ENCODE data around the gene COTL1.

COTL1 gene

DNA sequence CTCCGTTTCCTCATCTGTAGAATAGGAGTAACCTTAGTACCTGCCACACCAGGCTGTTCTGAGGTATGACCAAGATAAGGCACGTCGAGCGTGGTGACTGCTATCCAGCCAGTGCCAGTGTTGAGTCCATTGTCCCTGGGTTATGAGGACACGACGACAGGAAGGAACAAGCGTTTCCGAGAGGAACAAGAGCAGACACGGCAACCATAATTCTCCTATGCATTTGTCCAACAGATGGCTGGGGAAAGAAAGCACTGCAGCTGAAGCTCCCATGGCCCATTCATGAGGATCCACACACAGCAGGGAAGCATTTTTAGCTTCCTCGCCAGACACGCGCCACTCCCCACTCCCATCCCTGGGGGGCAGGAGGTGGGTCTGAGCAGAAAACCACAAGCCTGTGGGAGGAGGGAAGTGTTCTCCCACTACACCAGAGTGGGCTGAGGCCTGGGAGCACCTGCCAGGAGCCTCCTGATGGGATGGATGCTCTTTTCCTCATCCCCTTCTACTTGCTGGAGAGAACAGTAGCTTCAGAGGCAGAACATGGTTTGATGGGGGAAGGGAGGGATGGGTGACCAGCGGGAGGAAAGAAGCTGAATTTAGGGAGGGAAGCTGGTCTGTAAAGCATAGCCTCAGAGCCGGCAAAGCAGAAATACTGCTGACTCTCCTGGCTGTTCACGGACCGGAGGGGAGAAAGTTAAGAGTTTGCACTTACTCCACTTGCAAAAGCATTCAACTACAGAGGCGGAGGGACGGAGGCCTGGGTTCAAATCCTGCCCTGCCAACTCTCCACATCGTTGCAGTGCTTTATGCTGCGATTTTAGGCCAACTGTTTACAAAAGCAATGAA, 2.7 kb downstream of the COTL1 start:
- in situ Hi-C loops (cut with HindIII; ENCODE audit: low sequenced_read_pairs), result no loop called here

DNA sequence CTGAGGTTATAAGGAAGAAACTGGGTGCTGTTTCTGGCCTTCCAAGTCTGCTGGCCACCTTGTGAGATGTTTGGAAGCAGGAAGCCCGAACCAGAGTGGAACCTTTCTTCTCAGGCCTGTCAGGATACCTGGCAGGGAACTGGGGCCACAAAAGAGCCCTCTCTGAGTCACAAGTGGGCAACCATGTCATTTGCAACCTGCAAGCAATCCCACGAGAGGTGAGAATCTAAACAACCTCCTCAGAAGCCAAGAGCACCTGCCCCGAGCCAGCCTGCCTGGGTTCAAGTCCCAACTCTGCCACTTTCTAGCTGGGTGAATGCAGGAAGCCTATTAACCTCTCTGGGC, 3.3 kb downstream of the COTL1 start:
- in situ Hi-C loops (cut with HindIII; ENCODE audit: low sequenced_read_pairs), result no loop called here

DNA sequence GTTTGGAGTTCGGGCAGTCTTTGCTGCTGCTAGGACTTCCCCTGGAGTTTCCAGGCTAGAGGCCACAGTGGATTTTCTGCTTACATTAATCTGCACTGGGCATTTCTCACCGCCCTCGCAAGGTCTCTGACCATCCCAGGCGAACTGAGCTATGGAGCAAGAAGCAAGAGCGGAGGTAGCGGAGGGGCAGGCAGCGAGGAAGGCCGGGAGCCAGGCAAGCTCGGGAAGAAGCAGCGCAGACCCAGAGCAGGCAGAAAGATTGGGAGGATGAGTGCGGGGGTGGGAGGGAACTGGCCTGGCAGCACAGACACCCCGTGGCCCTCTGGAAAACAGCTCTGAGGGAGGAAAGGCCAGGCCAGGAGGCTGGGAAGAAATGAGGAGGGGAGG, 3.8 kb downstream of the COTL1 start:
- in situ Hi-C loops (cut with HindIII; ENCODE audit: low sequenced_read_pairs), result no loop called here

DNA sequence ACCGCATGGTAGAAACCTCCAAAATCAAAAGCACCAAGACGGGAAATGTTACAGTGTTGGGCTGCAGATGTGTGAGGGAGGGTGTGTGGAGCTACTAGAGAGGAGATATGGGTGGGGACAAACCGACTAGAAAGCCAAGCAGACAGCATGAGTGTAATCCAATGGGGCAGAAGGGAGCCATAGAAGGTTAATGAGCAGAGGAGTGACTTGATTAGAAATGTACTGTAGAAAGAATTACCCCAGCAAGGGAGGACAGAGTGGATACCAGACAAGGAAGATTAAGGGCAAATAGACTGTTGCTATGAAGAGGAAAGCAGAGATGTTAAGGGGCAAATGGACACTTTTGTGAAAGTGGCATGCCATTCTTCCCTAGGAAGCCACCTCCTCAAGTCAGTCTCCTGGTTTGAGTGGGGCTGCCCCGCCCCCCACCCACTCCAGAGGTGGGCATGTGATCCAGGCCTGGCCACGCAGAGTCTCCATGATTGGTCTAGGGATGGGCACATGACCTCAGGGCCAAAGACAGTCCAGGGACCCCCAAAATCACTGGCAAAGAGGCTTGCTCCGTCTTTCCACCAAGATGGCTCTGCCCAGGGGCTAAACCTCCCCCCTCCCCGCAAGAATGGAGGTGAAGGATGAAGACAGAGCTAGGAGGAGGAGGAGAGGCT, 4.3 kb downstream of the COTL1 start:
- in situ Hi-C loops (cut with HindIII; ENCODE audit: low sequenced_read_pairs), result no loop called here

DNA sequence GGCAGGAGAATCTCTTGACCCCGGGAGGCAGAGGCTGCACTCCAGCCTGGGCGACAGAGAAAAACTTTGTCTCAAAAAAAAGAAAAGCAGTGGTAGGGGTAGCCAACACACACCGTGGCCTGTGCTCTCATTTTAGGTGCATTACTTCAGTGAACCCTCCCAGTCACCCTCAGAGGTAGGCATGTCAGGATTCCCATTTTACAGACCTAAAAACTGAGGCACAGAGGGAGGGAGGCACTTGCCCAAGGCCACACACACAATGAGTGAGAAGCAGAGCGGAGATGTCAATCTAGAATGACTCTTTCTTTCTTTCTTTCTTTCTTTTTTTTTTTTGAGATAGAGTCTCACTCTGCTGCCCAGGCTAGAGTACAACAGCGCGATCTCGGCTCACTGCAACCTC, 5.2 kb downstream of the COTL1 start:
- in situ Hi-C loops (cut with HindIII; ENCODE audit: low sequenced_read_pairs), result no loop called here

DNA sequence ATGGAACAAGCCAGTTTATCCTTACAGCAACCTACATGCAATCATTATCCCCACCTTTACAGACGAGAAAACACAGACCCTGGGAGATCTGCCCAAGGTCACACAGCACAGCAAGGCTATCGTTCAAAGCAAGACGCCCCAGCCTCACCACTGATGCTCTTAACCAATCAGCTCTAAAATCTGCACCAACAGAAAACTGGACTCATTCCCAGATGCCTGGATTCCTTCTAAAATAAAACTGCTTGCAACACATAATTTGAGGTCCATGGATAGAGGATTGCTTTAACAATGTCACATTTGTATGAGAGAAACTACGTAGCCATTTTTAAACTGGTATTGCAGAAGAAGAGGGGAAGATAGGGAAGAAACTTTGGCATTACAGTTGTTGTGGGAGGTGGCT, 6.8 kb downstream of the COTL1 start:
- in situ Hi-C loops (cut with HindIII; ENCODE audit: low sequenced_read_pairs), result no loop called here

DNA sequence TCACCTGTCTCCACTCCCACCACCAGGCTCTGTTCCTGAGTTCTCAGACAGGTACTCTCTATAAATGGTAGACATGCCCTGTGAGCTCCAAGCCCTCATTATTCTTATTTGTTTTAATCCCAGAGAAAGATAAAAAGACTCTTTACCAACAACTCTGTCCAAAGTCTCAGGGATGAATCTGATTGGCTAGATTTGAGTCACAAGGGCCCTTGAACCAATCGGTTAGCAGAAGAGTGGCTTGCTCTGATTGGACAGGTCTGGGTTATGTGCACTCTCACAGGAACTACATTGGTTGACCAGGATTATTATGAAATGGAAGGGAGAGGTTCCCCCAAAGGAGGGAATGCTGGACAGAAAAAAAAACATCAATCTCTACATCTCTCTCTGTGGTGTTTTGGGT, 7.5 kb downstream of the COTL1 start:
- in situ Hi-C loops (cut with HindIII; ENCODE audit: low sequenced_read_pairs), result no loop called here

DNA sequence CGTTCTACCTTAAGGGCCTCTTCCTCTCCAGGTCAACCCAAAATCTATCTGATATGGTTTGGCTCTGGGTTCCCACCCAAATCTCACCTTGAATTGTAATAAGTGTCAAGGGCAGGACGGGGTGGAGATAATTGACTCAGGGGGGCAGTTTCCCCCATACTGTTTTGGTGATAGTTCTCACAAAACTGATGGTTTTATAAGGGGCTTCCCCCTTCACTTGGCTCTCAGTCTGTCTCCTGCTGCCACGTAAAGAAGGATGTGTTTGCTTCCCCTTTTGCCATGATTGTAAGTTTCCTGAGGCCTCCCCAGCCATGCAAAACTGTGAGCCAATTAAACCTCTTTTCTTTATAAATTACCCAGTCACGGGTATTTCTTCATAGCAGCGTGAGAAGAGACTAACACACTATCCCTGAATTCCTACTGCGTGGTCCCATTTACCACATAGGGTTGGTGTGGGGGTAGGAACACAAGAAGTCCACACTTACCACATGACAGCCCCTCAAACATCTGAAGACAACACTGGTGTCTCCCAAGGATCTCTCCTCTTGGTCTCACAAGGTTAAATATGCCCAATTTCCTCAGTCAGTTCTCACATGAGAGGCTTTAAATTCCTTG, 8.2 kb downstream of the COTL1 start:
- in situ Hi-C loops (cut with HindIII; ENCODE audit: low sequenced_read_pairs), result no loop called here

DNA sequence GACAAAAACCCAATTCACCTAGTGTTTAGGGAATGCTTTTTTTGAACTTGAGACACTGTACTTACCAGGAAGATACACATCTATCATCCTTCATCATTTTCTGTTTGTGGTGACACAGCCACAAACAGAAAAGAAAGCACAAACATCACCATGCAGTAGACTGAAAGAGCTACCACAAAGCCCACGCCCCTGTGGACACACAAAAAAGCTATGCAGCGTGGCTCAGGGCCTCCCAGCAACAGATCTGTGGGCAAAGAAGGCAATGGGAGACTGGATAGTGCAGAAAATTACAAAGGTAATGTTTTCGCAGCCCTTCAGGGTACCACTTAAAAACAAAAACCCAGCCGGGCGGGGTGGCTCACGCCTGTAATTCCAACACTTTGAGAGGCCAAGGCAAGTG, 9.6 kb downstream of the COTL1 start:
- in situ Hi-C loops (cut with HindIII; ENCODE audit: low sequenced_read_pairs), result no loop called here

DNA sequence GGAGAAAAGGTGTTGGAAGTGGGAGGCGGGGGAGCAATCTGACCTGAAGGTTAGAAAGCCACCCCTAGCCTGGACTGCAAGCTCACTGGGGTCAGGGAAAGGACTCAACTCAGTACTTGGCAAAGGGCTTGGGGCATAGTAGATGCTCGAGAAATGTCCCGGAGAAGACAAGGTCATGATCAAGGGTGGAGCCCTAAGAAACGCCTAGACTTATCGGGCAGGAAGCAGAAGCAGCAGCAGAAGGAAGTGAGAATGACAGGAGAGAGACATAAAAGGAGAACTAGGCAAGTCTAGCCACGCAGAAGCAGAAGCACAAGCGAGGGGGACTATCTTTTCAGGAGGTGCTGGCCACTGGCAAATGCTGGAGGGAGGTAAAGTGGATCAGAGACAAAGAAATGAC, 10.2 kb downstream of the COTL1 start:
- in situ Hi-C loops (cut with HindIII; ENCODE audit: low sequenced_read_pairs), result no loop called here

DNA sequence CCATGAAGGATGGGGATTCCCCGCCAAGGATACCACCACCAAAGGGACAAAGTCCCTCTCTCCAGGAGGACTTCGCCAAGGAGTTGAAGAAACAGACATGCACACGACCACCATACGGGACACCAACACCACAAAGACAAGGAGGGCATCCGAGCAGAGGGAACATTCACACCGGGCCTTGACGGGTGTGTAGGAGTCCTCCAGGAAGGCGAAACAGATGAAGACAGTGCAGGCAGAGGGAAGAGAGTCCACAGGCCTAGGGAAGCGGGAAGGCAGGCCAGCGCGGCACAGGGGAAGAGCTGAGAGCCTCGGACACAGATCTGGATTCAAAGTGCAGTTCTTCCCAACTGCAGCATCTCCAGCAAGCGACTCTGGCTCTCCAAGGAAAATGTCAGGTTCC, 10.8 kb downstream of the COTL1 start:
- in situ Hi-C loops (cut with HindIII; ENCODE audit: low sequenced_read_pairs), result no loop called here

DNA sequence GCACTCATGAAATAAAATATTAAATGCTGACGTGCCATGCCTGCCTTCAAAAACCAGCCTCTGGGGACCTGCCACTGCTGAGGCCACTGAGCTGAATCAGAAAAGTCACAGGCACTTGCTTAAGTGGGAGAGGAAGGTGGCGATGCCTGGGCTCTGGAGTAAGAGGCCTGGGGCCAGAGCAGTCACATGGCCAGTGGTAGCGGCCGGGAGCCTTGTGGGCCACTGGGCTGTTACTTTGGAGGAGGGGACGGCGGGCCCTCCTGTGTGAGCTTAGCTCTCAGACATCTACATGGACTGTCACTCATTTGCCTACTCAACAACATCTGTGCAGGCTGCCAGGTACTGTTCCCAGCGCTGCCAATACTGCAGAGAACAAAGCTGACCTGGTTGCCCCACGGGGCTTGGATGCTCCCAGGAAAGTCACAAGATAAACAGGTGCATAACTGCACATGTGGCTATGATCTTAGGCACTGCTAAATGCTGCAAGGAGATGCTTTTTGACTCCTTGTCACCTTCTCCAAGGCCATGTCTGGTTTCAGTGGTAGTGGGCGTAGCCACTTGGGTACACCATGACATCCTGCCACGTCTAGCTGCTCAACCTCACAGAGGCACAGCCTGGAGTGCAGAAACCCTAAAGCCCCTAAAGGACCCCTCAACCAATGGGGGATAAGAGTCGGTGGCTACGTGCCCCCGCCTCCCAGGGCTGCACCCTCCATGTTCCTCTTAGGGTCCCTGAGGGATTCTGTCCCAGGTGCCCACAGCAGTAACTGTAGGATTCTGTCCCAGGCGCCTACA, 11.6 kb downstream of the COTL1 start:
- in situ Hi-C loops (cut with HindIII; ENCODE audit: low sequenced_read_pairs), result no loop called here

DNA sequence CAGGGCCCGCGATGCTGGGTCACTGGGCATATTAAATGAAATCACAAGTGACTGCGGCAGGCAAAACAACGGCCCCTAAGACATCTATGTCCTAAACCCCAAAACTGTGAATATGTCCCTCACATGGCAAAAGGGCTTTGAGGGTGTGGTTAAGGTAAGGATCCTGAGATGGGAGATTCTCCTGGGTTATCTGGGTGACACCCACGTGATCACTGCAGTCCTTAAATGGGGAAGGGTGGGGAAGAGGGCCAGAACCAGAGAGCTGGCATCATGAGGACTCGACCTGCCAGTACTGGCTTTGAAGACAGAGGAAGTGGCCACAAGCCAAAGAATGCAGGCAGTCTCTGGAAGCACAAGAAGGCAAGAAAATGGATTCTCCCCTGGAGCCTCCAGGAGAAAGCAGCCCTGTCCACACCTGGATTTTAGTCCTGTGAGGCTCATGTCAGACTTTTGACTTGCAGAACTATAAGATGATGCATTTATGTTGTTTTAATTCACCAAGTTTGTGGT, 12.5 kb downstream of the COTL1 start:
- in situ Hi-C loops (cut with HindIII; ENCODE audit: low sequenced_read_pairs), result no loop called here

DNA sequence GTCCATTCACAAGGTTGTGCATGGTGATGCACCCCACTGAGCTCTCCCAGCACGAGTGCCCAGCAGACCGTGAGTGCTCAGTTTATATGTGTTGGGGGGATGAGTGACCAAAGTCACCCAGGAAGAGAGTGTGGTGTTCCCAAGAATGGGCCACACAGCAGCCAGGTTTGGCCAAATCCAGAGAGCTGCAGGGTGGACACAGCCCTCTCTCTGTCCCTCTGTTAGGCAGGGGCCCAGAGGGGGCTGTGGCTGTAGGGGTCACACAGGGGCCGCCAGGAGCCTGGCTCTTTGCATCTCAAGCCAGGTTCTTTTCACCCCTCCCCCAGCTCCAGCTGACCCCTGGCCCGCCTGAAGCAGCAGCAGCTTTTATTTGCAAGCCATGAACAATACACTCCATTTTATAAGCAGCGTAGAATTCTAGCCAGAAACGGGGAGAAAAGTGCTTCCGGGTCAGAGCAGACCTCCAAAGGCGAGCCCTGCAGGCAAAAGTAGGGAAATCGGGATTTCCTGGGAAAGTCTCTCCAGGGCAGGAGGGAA, 13.3 kb downstream of the COTL1 start:
- in situ Hi-C loops (cut with HindIII; ENCODE audit: low sequenced_read_pairs), result no loop called here

DNA sequence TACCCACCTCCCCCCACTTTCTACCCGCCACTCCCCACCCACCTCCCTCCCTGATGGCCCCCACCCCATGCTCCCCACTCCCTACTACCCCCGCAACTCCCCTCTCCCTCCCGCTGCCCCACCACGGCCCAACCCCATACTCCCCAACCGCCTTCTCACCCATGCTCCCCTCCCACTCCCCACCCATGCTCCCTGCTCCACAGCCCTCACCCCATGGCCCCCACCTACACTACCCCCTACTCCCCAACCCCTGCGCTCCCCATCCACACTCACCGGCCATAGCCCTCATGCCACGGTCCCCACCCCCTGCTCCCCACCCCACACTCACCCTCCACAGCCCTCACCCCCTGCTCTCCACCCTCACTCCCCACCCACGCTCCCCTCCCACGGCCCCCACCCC, 13.9 kb downstream of the COTL1 start:
- in situ Hi-C loops (cut with HindIII; ENCODE audit: low sequenced_read_pairs), result no loop called here

DNA sequence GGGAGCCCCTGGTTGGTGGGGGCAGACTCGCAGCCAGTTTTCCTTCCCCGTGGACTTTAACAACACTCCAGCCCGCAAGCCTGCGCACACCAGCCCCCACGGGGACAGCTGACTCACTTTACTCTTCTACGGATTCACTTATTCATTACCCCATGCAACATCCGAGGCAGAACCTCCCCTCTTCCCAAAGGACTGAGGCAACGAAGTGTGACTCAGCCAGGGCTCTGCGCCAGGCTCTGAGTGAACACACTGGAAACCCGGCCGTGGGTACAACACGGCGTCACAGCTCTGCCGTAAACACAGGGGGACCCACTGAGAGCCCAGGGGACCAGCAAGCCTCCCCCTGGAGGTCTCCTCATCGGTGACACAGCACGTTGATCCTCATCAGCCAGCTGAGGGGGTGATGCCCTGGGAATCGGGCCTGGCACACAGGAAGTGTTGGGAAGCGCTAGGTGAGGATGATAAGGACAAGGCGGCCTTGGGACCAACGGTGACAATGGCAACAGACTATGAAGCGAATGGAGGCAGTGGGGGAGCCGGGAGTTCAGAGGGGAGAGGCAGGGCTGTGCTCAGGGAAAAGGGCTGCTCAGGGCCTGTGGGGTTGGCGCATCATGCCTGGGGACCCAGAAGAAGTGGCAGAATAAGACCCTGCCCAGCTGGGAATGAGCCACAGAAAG, 14.6 kb downstream of the COTL1 start:
- in situ Hi-C loops (cut with HindIII; ENCODE audit: low sequenced_read_pairs), result no loop called here

DNA sequence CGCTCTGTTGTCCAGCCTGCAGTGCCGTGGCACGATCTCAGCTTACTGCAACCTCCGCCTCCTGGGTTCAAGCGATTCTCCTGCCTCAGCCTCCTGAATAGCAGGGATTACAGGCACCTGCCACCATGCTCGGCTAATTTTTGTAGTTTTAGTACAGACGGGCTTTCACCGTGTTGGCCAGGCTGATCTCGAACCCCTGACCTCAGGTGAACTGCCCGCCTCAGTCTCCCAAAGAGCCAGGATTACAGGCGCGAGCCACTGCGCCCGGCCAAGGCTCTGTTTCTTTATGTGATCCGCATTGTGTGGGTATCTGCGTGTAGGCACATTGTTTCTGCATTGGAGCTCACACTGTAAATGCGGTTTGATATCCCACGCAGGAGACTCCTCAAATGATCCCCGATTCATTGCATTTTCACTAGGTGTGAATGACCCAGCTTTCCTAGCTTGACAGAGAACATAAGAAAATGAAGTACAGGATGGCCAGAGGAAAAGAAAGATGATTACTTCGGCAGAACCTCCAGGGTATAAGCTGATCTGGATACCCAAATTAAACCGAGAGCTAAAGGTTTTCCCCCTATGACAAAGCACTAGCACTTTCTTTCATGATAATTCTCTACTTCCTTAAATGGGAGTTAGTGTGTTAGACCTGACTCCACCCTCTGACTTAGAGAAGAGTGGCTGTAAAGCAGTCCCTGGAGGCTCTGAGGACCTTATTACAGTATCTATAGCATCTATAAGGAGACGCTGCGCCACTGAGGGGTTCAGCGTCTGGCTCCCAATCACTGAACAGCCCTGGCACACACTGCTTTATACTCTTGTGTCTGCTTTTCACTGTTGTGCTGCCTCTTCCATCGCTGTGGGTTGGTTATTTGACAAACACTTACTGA, 17.3 kb downstream of the COTL1 start:
- in situ Hi-C loops (cut with HindIII; ENCODE audit: low sequenced_read_pairs), result no loop called here

DNA sequence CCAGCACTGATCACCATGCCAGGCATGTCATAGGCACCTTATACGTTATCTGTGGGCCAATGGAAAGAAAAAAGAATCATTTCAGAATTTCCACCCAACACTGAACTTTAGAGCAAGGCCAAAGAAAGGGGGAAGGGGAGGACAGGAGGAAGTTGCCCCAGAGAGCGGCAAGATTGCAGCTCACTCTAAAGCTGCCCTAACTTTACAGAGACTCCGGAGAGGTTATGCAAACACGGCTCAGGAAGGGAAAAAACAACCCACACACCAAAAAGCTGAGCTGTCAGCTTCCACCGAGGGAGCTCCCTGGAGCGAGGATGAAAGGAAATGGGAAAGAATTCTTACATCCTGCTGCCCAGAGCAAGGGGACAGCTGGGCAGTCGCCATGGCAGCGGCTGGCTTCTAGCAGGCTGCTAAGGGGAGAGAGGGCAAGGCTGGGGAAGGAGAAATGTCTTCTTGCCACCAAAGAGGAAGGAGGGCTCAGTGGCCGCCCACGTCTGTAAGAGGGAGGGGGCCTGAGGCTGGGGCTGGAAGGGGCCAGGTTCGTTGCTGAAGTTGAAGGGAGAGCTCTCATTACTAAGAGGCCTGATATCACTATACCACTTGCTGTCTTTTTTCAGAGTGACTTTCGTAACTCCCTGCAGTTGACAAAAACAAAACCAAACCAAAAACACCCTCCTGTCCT, 18.2 kb downstream of the COTL1 start:
- in situ Hi-C loops (cut with HindIII; ENCODE audit: low sequenced_read_pairs), result no loop called here

DNA sequence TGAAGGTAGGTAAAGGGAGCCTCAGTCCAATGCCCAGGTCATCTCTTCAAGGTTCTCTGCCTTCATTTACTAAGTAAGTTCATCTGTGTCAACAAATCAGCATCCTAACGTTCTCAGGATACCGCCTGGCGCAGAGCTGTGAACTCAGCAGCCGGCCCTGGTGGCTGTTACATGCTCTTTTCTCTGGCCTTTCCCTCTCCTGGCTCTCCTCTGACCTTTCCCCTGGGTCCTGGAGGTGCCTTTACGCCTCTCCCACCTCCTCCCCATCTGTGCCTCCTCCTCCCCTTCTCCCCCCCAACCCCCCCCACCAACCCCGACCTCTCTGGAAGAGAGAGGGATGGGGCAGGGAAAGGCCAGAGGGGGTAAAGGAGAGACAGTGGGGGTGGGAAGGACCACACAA, 19.5 kb downstream of the COTL1 start:
- in situ Hi-C loops (cut with HindIII; ENCODE audit: low sequenced_read_pairs), result no loop called here
